ENCODE data around the gene KLLN.

GRCh38 chr10:87847550-87847949 lies 15.8 kb downstream of the KLLN start:
- TF ChIP-seq REST (IDR thresholded peaks at IDR 0.05; ENCODE audit: insufficient read depth in 1 of 2, low read depth in 2 of 2, low read length in 1 of 2): no peak
- TF ChIP-seq TCF7L2 (IDR thresholded peaks at IDR 0.05; ENCODE audit: low read depth, low read length): no peak
- TF ChIP-seq POLR2AphosphoS5 (IDR thresholded peaks at IDR 0.05; ENCODE audit: low read depth, low read length): no peak
- TF ChIP-seq CTCF (IDR thresholded peaks at IDR 0.05): no peak
- no peak for TF ChIP-seq SIN3A (IDR thresholded peaks at IDR 0.05; ENCODE audit: borderline replicate concordance, insufficient read depth, low read depth, low read length)
